Ascending aorta (tissue), 2 donors: Measurements from ENCODE around the gene HIC1. TPM values are rescaled to one million over a fixed set of nuclear protein-coding genes. Genes with fewer than 3 reads are reported as not detected.
A peak's percentile ranks its signal among the peaks of the same experiment; 100 is the strongest.

Source experiments
- DNase-seq, 2 donors: peaks; one replicate each; pipeline ENCODE4 v3.0.0-alpha.2; 2019; ENCODE audit warnings: low spot score in 2 of 2
- H3K27ac ChIP-seq, 2 donors: fragments of 200-600 bp; sonication (generic); one replicate each; pipeline ENCODE4 v1.5.1; 2016 to 2017; ENCODE audit warnings: mild to moderate bottlenecking in 1 of 2
- H3K27me3 ChIP-seq: fragments of 200-600 bp; sonication (generic); one replicate; pipeline ENCODE4 v1.5.1; 2017
- H3K36me3 ChIP-seq, 2 donors: fragments of 200-600 bp; sonication (generic); one replicate each; pipeline ENCODE4 v1.5.1; 2016
- H3K4me1 ChIP-seq, 2 donors: fragments of 200-600 bp; sonication (generic); one replicate each; pipeline ENCODE4 v1.5.1; 2016 to 2017; ENCODE audit warnings: mild to moderate bottlenecking in 1 of 2
- H3K4me3 ChIP-seq, 2 donors: fragments of 200-600 bp; sonication (generic); one replicate each; pipeline ENCODE4 v1.5.1; 2016 to 2017; ENCODE audit warnings: mild to moderate bottlenecking in 1 of 2
- H3K9me3 ChIP-seq, 2 donors: fragments of 200-600 bp; sonication (generic); one replicate each; pipeline ENCODE4 v1.5.1; 2016
- CTCF ChIP-seq, 3 experiments: fragments of 200-600 bp in 2 of 3; fragments of 450-650 bp in 1 of 3; sonication (generic) in 2 of 3; IDR thresholded peaks; one replicate each; pipeline ENCODE4 v1.5.1; 2016 to 2019; ENCODE audit warnings: antibody characterized with exemption in 3 of 3, mild to moderate bottlenecking in 1 of 3, moderate library complexity in 1 of 3
- intact Hi-C: fragments of 100-400 bp; cut with DNase I; formaldehyde crosslinking; loops from one replicate; pipeline ENCODE4 v1.15.1; 2023
- total RNA-seq: library from RNA; depleted of rRNA; stranded (reverse); fragments of >200 nt; gene quantifications from one replicate; pipeline ENCODE4 v1.1.0, GENCODE V29; 2016

Gene HIC1
- total RNA-seq, 1 donor from 2014 or later: 131 TPM

DNA sequence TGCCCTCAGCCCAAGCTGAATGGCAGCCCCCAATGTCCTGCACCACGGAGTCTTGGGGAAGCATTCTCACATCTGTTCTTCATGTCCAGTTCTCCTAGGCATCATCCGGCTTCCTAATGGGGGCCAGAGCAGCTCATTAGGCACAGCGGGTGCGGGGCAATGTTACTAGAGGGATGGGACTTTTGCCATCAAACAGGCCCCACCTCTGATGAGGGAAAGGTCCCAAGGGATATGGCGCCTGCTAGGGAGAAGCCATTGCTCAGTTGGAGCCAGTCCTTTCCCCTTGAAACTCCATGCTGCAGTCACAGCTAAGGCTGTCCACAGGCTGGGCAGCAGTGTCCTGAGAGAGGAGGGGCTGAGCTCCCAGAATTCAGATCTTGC, 26.7 kb upstream of the HIC1 start:
- Histone ChIP-seq H3K4me3 (no peak overlapping the region), H3K9me3 (no peaks in the 10 kb centered on the region)
- TF ChIP-seq CTCF (IDR thresholded peaks at IDR 0.05): no peak

DNA sequence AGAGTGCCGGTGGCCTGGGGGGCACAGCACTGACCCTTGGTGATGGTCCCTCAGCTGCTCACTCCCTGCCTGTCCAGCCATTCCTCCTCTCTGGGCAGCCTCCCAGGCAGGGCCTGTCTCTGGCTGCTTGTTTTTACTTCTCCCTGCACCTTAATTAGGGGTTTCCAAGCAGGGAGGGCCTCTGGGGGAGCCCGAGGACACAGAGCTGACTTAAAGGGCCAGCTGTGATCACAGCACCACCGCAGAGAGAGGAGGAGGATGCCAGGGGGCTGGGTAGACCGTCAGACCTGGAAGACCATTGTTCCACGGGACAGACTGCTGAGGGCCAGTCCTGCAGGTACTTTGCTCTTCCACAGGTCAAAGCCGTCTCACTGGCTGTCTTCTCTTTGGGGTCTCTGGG, 26.2 kb upstream of the HIC1 start:
- DNase-seq: no peak
- H3K36me3 ChIP-seq: peaks cover 0 to 5% of the 10 kb centered on the region in 2 donors
- no peaks in the 10 kb centered on the region for H3K9me3 ChIP-seq
- TF ChIP-seq CTCF (IDR thresholded peaks at IDR 0.05): no peak
- no peaks in the 10 kb centered on the region for H3K27me3 ChIP-seq
- intact Hi-C loops: loop anchor here (5.0 kb wide), 1 partner anchor 41 kb away; no protein-coding TSS in a partner anchor
- no peak overlapping the region for H3K4me3 ChIP-seq
- no peak overlapping the region for H3K27ac ChIP-seq
- H3K4me1 ChIP-seq: peaks cover 7 to 32% of the 10 kb centered on the region in 2 donors

More for the DNA sequence above, 26.7 kb upstream of the HIC1 start:
- Histone ChIP-seq H3K27me3 (no peaks in the 10 kb centered on the region), H3K36me3 (no peaks in the 10 kb centered on the region), H3K27ac (no peak overlapping the region), H3K4me1 (peaks cover 7 to 32% of the 10 kb centered on the region in 2 donors)
- DNase-seq: no peak
- intact Hi-C loops: loop anchor here (5.0 kb wide), 1 partner anchor 41 kb away; no protein-coding TSS in a partner anchor

GRCh38 chr17:2029911-2030778, 24.8 kb upstream of the HIC1 start, which contains the start of gene DPH1:
DPH1 (plus strand) TSS chr17:2030153; CDS start chr17:2030170, 17 bp downstream.
- no peak for TF ChIP-seq CTCF (IDR thresholded peaks at IDR 0.05)
- peak in 1 of 2 donors; percentile 90 for DNase-seq
- Histone ChIP-seq H3K27me3 (no peaks in the 10 kb centered on the region), H3K36me3 (peaks cover 0 to 10% of the 10 kb centered on the region in 2 donors), H3K4me1 (peaks cover 7 to 20% of the 10 kb centered on the region in 2 donors), H3K9me3 (no peaks in the 10 kb centered on the region), H3K27ac (peak within 1 kb of the TSS in 1 of 2 donors; percentile 60), H3K4me3 (peak within 1 kb of the TSS; percentile 95 to 99)
- intact Hi-C loops: loop anchor here (1.0 to 5.0 kb wide), 2 partner anchors 43 to 121 kb away; no protein-coding TSS in a partner anchor

GRCh38 chr17:2030779-2031163, 24.1 kb upstream of the HIC1 start:
- DNase-seq: peak in 1 of 2 donors; percentile 76
- peak overlapping the region; percentile 95 to 99 for H3K4me3 ChIP-seq
- H3K9me3 ChIP-seq: no peaks in the 10 kb centered on the region
- no peak overlapping the region for H3K27ac ChIP-seq
- H3K27me3 ChIP-seq: no peaks in the 10 kb centered on the region
- peak in 2 of 3 experiments; percentile 8 to 41 for TF ChIP-seq CTCF (IDR thresholded peaks at IDR 0.05)
- intact Hi-C loops: loop anchor here (1.0 kb wide), 1 partner anchor 121 kb away; no protein-coding TSS in a partner anchor
- peaks cover 4 to 14% of the 10 kb centered on the region in 2 donors for H3K36me3 ChIP-seq
- H3K4me1 ChIP-seq: peaks cover 7 to 17% of the 10 kb centered on the region in 2 donors

- no peak for TF ChIP-seq CTCF (IDR thresholded peaks at IDR 0.05)
- H3K36me3 ChIP-seq: peaks cover 23 to 35% of the 10 kb centered on the region in 2 donors
- H3K9me3 ChIP-seq: no peaks in the 10 kb centered on the region
- H3K4me1 ChIP-seq: peaks cover 7 to 16% of the 10 kb centered on the region in 2 donors
- H3K27ac ChIP-seq: no peak overlapping the region
- H3K27me3 ChIP-seq: no peaks in the 10 kb centered on the region
- no peak overlapping the region for H3K4me3 ChIP-seq
- no peak for DNase-seq
- intact Hi-C loops: no loop called here
Measured at GRCh38 chr17:2033153-2033552, 21.8 kb upstream of the HIC1 start.
